Ureter (tissue), 1 donor: ENCODE data around the gene GALNT18. TPM values are rescaled to one million over a fixed set of nuclear protein-coding genes. Genes with fewer than 3 reads are reported as not detected.

Source experiments
- DNase-seq: peaks from one replicate; pipeline ENCODE4 v3.0.0-alpha.2; 2020; ENCODE audit warnings: low spot score
- total RNA-seq: library from RNA; stranded (reverse); gene quantifications from one replicate; pipeline ENCODE4 v1.2.4, GENCODE V29; 2023
- donor health status: DM: yes; HTN: yes; CAD: no.

GALNT18 gene
- total RNA-seq, 1 donor from 2014 or later: 13.3 TPM

DNA sequence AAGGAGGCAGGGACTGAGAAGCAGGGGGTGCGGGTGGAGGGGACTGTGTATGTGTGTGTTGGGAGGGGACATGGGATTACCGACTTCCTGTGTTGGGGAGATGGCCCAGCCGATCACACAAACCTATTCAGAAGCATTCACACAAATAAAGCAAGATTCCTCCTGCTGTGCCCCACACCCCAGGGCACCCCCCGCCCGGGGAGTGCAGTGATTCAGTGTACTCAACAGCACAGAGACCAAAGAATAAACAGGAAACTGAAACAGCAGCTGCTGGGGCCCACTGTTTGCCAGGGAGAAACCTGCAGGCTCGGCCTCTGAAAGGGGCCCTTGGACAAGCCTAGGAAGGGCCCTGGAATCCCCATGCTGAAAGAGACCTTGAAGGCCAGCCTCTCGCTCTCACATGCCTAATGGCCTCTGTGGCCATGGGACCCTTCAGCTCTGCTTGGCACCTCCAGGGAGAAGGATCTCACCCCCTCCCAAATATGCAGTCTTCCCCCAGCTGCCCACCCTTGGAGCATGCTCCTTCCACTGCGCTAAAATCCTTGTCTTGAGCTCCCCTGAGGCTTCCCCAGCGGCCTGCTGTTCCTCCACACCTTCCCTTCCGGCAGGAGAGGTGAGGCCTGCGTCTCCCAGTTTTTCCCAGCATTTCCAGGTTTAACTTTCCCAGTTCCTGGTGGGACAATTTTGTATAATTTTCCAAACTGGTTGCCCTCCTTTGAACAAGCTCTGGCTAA lies 341.7 kb downstream of the GALNT18 start:
- no peak for DNase-seq

DNA sequence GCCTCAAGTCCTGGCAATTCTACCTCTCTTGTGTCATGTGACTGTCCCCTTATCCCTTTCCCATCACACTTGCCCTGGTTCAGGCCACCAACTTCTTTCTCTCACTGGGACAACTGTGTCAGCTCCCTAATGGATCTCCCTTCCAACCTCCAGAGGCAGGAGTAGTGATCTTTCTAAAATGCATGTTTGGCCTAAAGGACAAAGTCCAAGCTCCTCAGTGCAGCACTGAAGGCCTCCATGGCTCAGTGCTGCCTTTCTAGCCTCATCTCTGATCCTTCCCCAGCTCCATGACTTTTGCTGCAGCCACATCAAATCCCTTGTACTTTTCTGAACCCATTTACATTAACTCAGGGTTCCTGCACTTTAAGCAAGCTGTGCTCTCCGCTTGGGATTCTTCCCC lies 349.6 kb downstream of the GALNT18 start:
- DNase-seq: no peak

DNA sequence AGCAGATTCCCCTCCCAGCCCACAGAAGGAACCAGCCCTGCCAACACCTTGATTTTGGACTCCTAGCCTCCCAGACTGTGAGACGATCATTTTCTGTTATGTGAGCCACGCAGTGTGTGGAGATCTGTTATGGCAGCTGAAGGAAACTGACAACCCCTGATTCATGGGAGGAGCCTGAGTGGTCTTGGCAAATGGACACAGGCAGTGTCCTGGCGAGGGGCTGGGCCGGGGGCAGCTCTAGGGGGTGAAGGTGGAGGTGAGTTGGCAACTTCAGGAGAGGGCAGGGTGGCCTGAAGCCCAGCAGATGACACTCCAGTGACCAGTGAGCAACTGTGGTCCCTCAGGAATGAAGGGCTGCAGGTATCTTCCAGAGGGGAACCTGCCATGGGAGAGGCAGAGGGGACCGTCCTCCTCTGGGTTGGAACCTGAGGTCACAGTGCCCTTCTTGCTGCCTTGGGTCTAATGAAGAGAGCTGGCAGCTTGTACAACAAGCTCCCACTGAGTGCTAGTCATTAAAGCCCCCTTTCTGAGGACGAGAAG lies 351.5 kb downstream of the GALNT18 start:
- no peak for DNase-seq

DNA sequence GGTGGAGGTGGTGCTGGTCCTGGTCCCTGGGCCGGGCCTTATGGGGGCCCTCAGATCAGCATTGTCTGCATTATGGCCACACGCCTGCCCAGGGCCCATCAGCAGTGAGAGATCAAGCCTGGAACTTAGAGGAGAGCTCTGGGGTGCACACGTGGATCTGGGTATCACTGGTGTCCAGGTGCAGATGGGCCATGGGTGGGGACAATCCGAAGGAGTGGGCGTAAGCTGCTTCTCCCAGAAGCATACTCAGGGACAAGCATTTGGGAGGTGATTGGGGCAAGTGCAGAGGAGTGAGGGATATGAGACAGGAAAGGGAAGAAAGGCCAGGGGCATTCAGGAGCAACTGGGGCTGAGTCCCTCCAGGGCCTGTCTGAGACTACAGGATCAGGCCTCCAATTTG lies 353.1 kb downstream of the GALNT18 start:
- DNase-seq: no peak

DNA sequence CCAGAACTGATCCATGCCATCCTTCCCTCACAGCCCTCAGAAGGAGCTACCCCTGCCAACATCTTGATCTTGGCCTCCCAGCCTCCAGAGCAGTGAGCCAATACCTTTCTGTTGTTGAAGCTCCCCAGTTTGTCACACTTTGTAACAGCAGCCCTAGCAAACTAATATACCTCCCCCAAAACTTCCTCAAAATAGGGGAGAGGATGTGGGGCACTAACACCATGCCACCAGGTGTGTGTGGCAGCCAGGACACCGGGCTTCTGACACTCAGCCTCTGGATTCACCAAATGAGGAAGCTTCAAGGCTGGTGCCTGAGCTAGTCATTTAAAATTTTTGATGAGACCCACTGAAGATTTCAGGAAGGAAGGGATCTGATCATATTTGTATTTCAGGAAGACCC lies 353.7 kb downstream of the GALNT18 start:
- no peak for DNase-seq

DNA sequence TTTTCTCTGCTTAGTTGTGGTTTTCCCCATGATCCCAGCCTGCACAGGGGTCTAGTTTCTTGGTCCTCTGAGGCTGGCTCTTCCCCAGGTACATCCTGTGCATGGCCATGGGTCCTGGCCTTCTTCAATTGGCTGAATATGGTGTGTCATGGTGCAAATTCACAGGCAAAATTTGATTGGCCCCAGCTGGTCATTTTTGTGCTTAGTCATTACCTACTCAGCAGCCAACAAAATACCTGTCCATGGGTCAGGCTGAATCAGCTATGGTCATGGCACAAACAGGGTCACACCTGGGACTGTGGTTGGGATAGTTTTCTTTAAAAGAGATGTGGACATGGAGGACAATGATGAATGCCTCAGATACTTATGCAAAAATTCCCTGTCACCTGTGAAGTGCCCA lies 354.5 kb downstream of the GALNT18 start:
- no peak for DNase-seq

GRCh38 chr11:11265994-11266606 lies 355.7 kb downstream of the GALNT18 start:
- DNase-seq: no peak

- DNase-seq: no peak
Measured at GRCh38 chr11:11265320-11265719, 356.5 kb downstream of the GALNT18 start.

- DNase-seq: no peak
Measured at GRCh38 chr11:11263238-11264005, 358.4 kb downstream of the GALNT18 start.

DNA sequence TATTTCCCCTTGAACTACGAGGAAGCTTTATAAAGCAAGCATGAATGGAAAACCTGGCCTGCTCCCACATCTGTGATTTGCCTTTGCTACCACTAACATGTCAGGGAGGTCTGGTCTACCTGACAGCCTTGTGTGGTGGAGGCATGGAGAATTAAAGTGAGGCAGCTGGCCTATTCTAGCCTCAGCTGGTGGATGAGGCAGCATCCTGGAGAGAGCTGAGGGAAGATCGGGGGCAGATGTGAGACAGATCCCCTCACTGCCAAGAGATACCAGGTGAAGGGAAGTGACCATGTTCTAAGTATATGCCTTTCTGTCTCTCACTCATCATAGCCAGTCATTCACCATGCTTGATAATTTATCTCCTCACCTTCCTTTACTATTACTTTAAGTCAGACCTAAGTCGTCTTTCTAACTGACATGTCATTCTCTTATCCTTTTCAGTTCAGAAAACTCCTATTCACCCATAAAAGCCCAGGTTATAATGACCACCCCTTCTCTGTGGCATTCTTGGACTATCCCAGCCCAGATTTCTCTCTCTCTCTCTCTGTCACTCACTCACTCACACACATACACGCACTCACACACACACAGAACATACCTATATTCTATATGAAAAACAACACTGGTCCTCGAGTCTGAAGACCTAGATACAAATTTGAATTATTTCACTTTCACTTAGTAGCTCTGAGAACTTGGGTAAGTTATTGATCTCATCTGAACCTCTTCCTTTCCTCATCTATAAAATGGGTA lies 359.5 kb downstream of the GALNT18 start:
- DNase-seq: no peak

GRCh38 chr11:11261629-11262028 lies 360.2 kb downstream of the GALNT18 start:
- no peak for DNase-seq

GRCh38 chr11:11260903-11261302 lies 360.9 kb downstream of the GALNT18 start:
- DNase-seq: no peak

GRCh38 chr11:11253995-11254394 lies 367.8 kb downstream of the GALNT18 start:
- DNase-seq: no peak

GRCh38 chr11:11253497-11253896 lies 368.3 kb downstream of the GALNT18 start:
- no peak for DNase-seq

DNA sequence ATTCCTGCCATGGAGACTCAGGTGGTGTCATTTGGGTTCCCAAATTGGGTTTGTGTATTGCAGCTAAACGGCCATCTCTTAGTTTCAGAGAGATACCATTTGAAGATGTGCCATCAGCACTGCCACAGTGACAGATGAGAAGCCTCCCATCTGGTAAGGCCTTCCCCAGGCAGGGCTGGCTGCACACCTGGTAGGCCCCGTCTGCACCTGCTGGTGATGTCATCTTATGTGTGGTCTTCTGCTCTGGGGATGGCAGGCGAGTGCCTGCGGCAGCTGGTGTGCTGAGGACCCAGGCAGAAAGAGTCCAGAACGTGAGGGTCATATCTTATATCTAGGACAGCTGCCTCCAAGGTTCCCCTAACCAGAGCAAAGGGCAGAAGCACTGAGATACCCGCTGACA lies 369.4 kb downstream of the GALNT18 start:
- no peak for DNase-seq

GRCh38 chr11:11251394-11251970 lies 370.3 kb downstream of the GALNT18 start:
- DNase-seq: no peak

DNA sequence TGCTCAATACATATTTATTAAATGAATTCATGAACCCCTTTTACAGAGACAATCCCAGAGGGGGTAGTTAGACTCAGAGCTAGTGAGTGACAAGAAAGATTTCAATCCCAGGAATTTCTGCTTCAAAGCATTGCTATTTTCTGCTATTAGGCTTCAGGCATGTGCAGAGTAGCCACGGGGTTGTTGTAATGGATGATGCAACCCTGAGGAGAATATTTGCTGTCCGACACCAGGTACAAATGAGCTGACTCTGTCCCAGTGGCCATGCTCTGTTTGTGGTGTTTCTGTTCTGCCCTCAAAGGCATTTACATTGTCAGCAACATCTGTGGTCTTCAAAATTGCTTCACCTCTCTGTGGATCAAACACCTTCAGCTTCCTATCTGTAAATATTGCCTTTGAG lies 371.3 kb downstream of the GALNT18 start:
- no peak for DNase-seq

GRCh38 chr11:11247576-11247975 lies 374.2 kb downstream of the GALNT18 start:
- no peak for DNase-seq

DNA sequence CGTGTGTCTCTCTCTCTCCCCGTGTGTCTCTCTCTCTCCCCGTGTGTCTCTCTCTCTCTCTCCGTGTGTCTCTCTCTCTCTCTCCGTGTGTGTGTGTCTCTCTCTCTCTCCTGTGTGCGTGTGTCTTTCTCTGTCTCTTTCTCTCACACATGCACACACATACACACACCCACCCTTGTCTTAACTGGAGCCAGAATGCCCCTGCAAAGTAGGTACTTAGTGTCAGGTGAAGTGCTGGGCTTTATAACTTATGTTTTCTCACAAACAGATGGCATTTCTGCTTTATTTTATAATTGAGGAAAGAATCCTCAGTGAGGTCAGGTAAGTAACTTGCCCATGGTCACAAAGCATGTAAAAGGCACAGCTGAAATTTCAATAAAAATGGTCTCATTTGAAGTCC lies 374.7 kb downstream of the GALNT18 start:
- no peak for DNase-seq

- DNase-seq: no peak
Measured at GRCh38 chr11:11246166-11246565, 375.6 kb downstream of the GALNT18 start.

DNA sequence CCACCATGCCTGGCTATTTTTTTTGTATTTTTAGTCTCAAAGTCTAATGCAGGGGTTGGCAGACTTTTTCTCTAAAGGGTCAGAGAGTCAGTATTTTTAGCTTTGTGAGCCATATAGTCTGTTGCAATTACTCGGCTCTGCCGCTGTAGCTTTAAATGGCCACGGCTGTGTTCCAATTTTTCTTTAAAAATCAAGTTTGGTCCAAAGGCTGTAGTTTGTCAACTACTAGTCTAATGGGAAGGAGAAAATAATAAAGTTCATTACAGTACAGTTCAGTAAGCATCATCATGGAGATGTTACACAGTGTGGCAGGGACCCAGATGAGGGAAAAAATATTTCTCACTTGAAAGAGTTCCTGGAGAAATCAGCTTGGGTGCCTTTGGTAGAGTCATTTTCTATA lies 376.4 kb downstream of the GALNT18 start:
- no peak for DNase-seq
